Ishikawa (cell line): ENCODE results near the gene PARP11.
A peak's percentile ranks its signal among the peaks of the same experiment; 100 is the strongest.

Source experiments
- CEBPB ChIP-seq: IDR thresholded peaks from 2 replicates; pipeline ENCODE4 v1.6.1; 2012
- CREB1 ChIP-seq: IDR thresholded peaks from 2 replicates; pipeline ENCODE4 v1.6.1; 2012; ENCODE audit warnings: low read depth
- EGR1 ChIP-seq: IDR thresholded peaks from 2 replicates; pipeline ENCODE4 v1.6.1; 2012
- EP300 ChIP-seq: IDR thresholded peaks from 2 replicates; pipeline ENCODE4 v1.6.1; 2012; ENCODE audit warnings: borderline replicate concordance
- FOXM1 ChIP-seq: IDR thresholded peaks from 2 replicates; pipeline ENCODE4 v1.6.1; 2012; ENCODE audit warnings: low read depth, borderline replicate concordance
- MAX ChIP-seq: IDR thresholded peaks from 2 replicates; pipeline ENCODE4 v1.6.1; 2012
- NFIC ChIP-seq: IDR thresholded peaks from 2 replicates; pipeline ENCODE4 v1.6.1; 2012
- RAD21 ChIP-seq: IDR thresholded peaks from 2 replicates; pipeline ENCODE4 v1.6.1; 2012; ENCODE audit warnings: low read depth
- REST ChIP-seq: IDR thresholded peaks from 2 replicates; pipeline ENCODE4 v1.6.1; 2012; ENCODE audit warnings: low read depth, mild to moderate bottlenecking
- TAF1 ChIP-seq: IDR thresholded peaks from 2 replicates; pipeline ENCODE4 v1.6.1; 2012; ENCODE audit warnings: low read depth, mild to moderate bottlenecking
- TCF12 ChIP-seq: IDR thresholded peaks from 2 replicates; pipeline ENCODE4 v1.6.1; 2012; ENCODE audit warnings: low read depth
- TEAD4 ChIP-seq: IDR thresholded peaks from 2 replicates; pipeline ENCODE4 v1.6.1; 2012
- USF1 ChIP-seq: IDR thresholded peaks from 2 replicates; pipeline ENCODE4 v1.6.1; 2012
- YY1 ChIP-seq: IDR thresholded peaks from 2 replicates; pipeline ENCODE4 v1.6.1; 2012; ENCODE audit warnings: low read depth
- ZBTB7A ChIP-seq: IDR thresholded peaks from 2 replicates; pipeline ENCODE4 v1.6.1; 2012; ENCODE audit warnings: low read depth

The PARP11 gene

GRCh38 chr12:3884671-3885070 is 11.5 kb upstream of the PARP11 start:
- TF ChIP-seq FOXM1, result no peak
- no peak for TF ChIP-seq ZBTB7A
- no peak for TF ChIP-seq MAX
- no peak for TF ChIP-seq USF1

- TF ChIP-seq RAD21, result 0 out of 2 replicates have a peak, but pooled peaks have one; percentile 6
- no peak for TF ChIP-seq CREB1
Measured at GRCh38 chr12:3882896-3883564, 9.8 kb upstream of the PARP11 start.

- TF ChIP-seq TCF12 (no peak), CEBPB (no peak), FOXM1 (no peak), CREB1 (no peak), NFIC (no peak), TEAD4 (no peak), RAD21 (no peak), MAX (no peak), EGR1 (no peak), ZBTB7A (no peak), REST (no peak), TAF1 (no peak), USF1 (no peak), YY1 (no peak), EP300 (no peak)
Measured at GRCh38 chr12:3882406-3882805, 9.2 kb upstream of the PARP11 start.

GRCh38 chr12:3881281-3881950 is 8.2 kb upstream of the PARP11 start:
- TF ChIP-seq EGR1 (no peak), TEAD4 (no peak), TAF1 (no peak), REST (no peak), USF1 (no peak), NFIC (no peak), CEBPB (no peak), CREB1 (no peak), FOXM1 (no peak), EP300 (no peak), ZBTB7A (no peak), RAD21 (no peak), YY1 (no peak), TCF12 (no peak)

- TF ChIP-seq EGR1 (no peak), FOXM1 (no peak), TAF1 (no peak), CEBPB (no peak), RAD21 (no peak), TEAD4 (no peak), CREB1 (no peak)
Measured at GRCh38 chr12:3879846-3880245, 6.6 kb upstream of the PARP11 start.

- TF ChIP-seq EGR1, result no peak
- TF ChIP-seq MAX, result no peak
- TF ChIP-seq REST, result no peak
- TF ChIP-seq USF1, result no peak
- TF ChIP-seq CEBPB, result no peak
- TF ChIP-seq EP300, result no peak
- TF ChIP-seq RAD21, result no peak
- TF ChIP-seq TEAD4, result no peak
- TF ChIP-seq NFIC, result no peak
- TF ChIP-seq TCF12, result no peak
- TF ChIP-seq CREB1, result no peak
- no peak for TF ChIP-seq ZBTB7A
- no peak for TF ChIP-seq FOXM1
- no peak for TF ChIP-seq TAF1
- no peak for TF ChIP-seq YY1
Measured at GRCh38 chr12:3871356-3871755, 1.8 kb downstream of the PARP11 start.
